ENCODE measurements around the gene GINS1. TPM values are rescaled to one million over a fixed set of nuclear protein-coding genes. Genes with fewer than 3 reads are reported as not detected.

The GINS1 gene
- total RNA-seq, 1 experiment from 2014 or later, result 74.3 TPM

DNA sequence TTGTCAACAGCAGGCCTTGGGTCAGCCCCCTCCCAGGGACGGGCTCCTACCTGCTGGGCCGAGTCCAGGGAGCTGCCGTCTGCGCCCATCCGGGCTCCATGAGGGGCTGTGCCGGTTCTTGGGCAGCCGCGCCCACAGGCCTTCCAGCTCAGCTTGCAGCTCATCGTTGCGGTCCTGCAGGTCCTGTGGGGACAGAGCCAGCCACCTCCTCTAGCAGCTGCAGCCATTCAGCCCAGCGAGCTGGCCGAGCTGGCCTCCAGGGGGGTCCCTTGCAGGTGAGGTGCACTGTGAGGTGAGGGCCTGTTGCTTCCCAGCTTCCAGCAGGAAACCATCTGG lies 74.4 kb downstream of the GINS1 start:
- Histone ChIP-seq H3K14ac (ENCODE audit: insufficient read depth, low read length) (no peak overlapping the region), H2BK120ac (ENCODE audit: low read depth, low read length, poor library complexity, severe bottlenecking) (no peak overlapping the region), H3K27me3 (ENCODE audit: insufficient read depth, low read length) (no peaks in the 10 kb centered on the region), H3K18ac (ENCODE audit: insufficient read length, low read depth, low read length) (no peak overlapping the region), H4K20me1 (ENCODE audit: control insufficient read depth, insufficient read depth, insufficient read length) (no peaks in the 10 kb centered on the region), H2BK5ac (ENCODE audit: insufficient read length, low read length) (no peak overlapping the region), H3T11ph (ENCODE audit: low read length) (no peak overlapping the region), H3K9me3 (ENCODE audit: control insufficient read depth, low read depth, low read length) (no peaks in the 10 kb centered on the region), H2BK20ac (ENCODE audit: low read depth, low read length, poor library complexity, severe bottlenecking) (no peak overlapping the region), H3K4me2 (ENCODE audit: insufficient read depth, insufficient read length, low read length) (no peak overlapping the region), H3K27ac (ENCODE audit: insufficient read length, low read depth, low read length) (no peak overlapping the region), H3K79me1 (ENCODE audit: insufficient read depth, low read depth, low read length, poor library complexity, severe bottlenecking) (no peaks in the 10 kb centered on the region), H3K4me1 (ENCODE audit: insufficient read depth, low read length) (no peaks in the 10 kb centered on the region), H3K23ac (ENCODE audit: insufficient read length, low read depth, low read length) (no peak overlapping the region), H3K79me2 (ENCODE audit: insufficient read depth, low read length) (no peaks in the 10 kb centered on the region), H3K4ac (ENCODE audit: low read depth, low read length) (no peak overlapping the region), H2BK12ac (ENCODE audit: insufficient read length, low read depth, low read length) (no peak overlapping the region), H3K56ac (ENCODE audit: insufficient read length, low read depth, low read length) (no peak overlapping the region), H2AFZ (ENCODE audit: low read length) (no peak overlapping the region), H3K9ac (ENCODE audit: extremely low read depth, insufficient read length, low read length) (no peak overlapping the region), H2BK15ac (ENCODE audit: low read depth, low read length) (no peak overlapping the region), H3K23me2 (ENCODE audit: insufficient read length, low read depth, low read length, poor library complexity, severe bottlenecking) (no peaks in the 10 kb centered on the region), H4K91ac (ENCODE audit: insufficient read length, low read depth, low read length) (no peak overlapping the region), H4K5ac (ENCODE audit: insufficient read length, low read depth, low read length) (no peak overlapping the region), H4K8ac (replicated peaks; ENCODE audit: insufficient read length, low read depth, low read length) (no peak overlapping the region), H2AK5ac (ENCODE audit: insufficient read length, low read length) (no peak overlapping the region)
- TF ChIP-seq, protein P1, sequence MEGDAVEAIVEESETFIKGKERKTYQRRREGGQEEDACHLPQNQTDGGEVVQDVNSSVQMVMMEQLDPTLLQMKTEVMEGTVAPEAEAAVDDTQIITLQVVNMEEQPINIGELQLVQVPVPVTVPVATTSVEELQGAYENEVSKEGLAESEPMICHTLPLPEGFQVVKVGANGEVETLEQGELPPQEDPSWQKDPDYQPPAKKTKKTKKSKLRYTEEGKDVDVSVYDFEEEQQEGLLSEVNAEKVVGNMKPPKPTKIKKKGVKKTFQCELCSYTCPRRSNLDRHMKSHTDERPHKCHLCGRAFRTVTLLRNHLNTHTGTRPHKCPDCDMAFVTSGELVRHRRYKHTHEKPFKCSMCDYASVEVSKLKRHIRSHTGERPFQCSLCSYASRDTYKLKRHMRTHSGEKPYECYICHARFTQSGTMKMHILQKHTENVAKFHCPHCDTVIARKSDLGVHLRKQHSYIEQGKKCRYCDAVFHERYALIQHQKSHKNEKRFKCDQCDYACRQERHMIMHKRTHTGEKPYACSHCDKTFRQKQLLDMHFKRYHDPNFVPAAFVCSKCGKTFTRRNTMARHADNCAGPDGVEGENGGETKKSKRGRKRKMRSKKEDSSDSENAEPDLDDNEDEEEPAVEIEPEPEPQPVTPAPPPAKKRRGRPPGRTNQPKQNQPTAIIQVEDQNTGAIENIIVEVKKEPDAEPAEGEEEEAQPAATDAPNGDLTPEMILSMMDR (conservative IDR thresholded peaks at IDR 0.05), result no peak
- H3K4me1 Mint-ChIP-seq, result peaks cover 4 to 13% of the 10 kb centered on the region in 2 experiments
- no peaks in the 10 kb centered on the region for H3K27me3 Mint-ChIP-seq (ENCODE audit: low read depth)
- no peak for DNase-seq
- peaks cover 40 to 68% (median 68%) of the 10 kb centered on the region in 3 experiments for H3K36me3 Mint-ChIP-seq (ENCODE audit: insufficient read depth in 1 of 3, low read depth in 3 of 3)
- H3K4me3 Mint-ChIP-seq, result no peak overlapping the region
- H3K9me3 Mint-ChIP-seq, result no peaks in the 10 kb centered on the region; a peak in 1 of 5 replicates
- no CpG with 5 or more reads among the region's 12 CpGs for WGBS (ENCODE audit: extremely low coverage, insufficient read length, low lambda C conversion rate)
- 0 out of 7 replicates have a peak overlapping the region, but pooled peaks of 1 of the 3 experiments have one; percentile 39 for H3K27ac Mint-ChIP-seq
